HFF-Myc (cell line): ENCODE measurements around the gene CC2D2A.

Experiments
- DNase-seq: peaks from one replicate; pipeline ENCODE4 v3.0.0-alpha.2; 2011; ENCODE audit warnings: low read depth; ENCODE audit errors: extremely low read depth
- H3K4me3 ChIP-seq: replicated peaks from 2 replicates; pipeline ENCODE4 v1.5.1; 2011; ENCODE audit warnings: low read depth, mild to moderate bottlenecking, control low read depth, low read length
- TF ChIP-seq, protein P1 (sequence below): IDR thresholded peaks from 2 replicates; pipeline ENCODE4 v1.5.1; 2012; ENCODE audit warnings: mild to moderate bottlenecking, low read depth, low read length, control low read depth; ENCODE audit errors: missing control alignments

The CC2D2A gene

DNA sequence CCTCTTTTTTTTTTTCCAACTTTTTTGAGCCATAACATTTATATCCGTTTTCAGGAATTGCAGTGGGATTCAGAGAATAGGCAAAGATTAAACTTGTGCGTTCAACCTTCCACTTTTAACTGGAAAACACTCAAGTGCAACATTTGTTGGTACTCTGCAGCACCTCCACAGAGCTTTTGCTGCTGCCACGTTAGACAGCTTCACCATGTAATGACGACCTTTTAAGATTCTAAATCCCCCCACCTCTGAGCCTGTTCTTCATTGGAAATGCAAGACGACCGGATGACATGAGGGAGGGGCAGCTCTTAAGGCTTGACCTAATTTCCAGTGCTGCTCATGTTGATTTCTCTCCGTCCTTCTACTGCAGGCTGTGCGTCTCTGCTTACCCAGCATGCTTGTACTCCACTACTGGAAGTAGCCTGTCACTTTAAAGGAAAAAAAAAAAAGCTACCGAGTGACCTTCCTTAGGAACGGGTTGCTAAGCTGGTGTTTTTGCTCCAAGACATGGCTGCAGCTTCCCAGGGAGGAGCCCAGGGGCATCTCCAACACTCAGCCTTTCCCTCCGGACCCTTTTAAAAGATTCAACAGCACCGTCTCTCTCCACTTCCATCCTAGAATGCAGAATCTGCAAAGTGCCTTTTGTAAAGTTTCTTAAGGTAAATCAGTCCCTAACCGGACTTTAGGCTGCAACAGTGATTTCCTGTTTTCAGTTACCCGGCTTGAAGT lies at the start of gene CC2D2A:
CC2D2A (plus strand) TSS at position 481 of the 726 bp plus-strand sequence. CDS start 6,051 bp downstream, outside the sequence.
- no peak for DNase-seq
- H3K4me3 ChIP-seq, result peak within 1 kb of the TSS; percentile 47
- TF ChIP-seq, protein P1, sequence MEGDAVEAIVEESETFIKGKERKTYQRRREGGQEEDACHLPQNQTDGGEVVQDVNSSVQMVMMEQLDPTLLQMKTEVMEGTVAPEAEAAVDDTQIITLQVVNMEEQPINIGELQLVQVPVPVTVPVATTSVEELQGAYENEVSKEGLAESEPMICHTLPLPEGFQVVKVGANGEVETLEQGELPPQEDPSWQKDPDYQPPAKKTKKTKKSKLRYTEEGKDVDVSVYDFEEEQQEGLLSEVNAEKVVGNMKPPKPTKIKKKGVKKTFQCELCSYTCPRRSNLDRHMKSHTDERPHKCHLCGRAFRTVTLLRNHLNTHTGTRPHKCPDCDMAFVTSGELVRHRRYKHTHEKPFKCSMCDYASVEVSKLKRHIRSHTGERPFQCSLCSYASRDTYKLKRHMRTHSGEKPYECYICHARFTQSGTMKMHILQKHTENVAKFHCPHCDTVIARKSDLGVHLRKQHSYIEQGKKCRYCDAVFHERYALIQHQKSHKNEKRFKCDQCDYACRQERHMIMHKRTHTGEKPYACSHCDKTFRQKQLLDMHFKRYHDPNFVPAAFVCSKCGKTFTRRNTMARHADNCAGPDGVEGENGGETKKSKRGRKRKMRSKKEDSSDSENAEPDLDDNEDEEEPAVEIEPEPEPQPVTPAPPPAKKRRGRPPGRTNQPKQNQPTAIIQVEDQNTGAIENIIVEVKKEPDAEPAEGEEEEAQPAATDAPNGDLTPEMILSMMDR, result no peak

DNA sequence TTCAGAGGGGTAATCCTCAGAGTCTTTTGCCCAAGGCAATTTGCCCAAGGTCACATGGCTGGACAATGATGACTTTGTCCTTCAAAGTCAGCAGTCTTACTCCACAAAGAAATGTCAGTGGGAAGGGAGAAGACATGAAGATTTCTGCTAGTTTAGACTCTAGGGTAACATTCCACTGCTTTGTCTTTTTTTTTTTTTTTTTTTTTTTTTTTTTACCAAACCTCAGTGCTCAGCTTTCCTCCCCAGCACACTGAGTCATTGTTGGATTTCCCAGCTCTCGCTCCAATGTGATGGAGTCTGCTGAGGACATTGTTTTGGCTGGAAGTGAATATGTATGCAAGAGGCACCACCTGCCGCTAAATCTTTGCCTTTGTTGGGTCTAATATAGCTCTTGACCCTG lies 49.0 kb upstream of the CC2D2A start:
- peak; percentile 17 for DNase-seq
- no peak overlapping the region for H3K4me3 ChIP-seq

DNA sequence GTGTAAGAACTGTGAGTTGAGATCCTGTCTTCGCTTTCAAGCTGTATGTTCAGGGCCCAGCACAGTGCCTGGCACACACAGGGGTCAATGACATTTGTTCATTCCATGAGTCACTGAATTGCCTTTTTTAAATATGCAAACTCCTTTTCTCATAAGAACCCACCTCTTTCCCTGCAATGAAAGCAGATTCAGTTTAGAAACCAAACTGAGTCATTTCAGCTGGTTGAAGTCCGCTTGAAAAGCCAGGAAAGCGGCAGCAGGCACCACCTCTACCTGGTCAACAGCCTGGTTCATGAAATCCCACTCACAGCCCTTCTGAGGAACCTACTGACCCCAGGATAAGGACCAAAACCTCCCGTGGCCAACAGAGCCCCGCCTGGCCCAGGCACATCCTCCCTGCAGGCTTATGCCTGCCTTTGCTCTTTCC lies 46.4 kb upstream of the CC2D2A start:
- no peak for DNase-seq
- no peak overlapping the region for H3K4me3 ChIP-seq
- TF ChIP-seq, protein P1, result no peak

More for the DNA sequence above, 49.0 kb upstream of the CC2D2A start:
- TF ChIP-seq, protein P1, result no peak

DNA sequence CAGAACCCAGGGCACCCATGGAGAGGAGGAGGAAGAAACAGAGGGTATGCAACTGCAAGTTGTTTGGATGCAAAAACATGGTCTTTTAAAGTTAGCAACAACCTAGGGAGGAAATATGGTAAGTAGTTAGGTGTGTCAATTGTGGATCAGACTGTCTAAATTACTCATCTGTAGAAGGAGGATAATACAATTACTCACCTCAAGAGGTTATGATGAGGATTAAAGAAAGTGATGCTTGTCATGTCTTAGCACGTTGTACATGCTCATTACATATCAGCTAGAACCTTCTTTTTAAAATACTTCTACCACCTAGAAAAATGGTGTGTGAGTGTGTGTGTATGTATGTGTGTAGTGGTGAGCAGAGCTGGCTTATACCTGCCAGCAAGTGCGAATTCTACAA lies 44.2 kb upstream of the CC2D2A start:
- TF ChIP-seq, protein P1, result no peak
- H3K4me3 ChIP-seq, result no peak overlapping the region
- no peak for DNase-seq

DNA sequence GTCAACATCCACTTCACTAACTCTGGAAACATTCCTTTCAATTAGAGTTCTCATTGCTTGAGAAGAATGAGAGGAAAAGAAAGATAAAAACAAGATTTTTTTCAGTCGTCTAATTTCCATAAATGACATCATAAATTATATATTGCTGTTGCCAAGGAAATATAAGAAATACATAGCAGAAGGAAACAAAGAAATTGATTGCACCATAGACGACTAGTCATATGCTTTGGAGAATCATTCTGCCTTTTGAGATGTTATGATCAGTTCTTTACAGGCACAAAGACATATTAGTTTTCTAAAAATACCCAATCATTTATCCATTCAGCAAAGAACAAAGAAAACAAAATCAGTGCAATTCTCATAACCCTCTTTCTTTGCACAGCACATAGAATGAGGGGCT lies 42.5 kb upstream of the CC2D2A start:
- DNase-seq, result no peak
- TF ChIP-seq, protein P1, result no peak
- H3K4me3 ChIP-seq, result no peak overlapping the region

DNA sequence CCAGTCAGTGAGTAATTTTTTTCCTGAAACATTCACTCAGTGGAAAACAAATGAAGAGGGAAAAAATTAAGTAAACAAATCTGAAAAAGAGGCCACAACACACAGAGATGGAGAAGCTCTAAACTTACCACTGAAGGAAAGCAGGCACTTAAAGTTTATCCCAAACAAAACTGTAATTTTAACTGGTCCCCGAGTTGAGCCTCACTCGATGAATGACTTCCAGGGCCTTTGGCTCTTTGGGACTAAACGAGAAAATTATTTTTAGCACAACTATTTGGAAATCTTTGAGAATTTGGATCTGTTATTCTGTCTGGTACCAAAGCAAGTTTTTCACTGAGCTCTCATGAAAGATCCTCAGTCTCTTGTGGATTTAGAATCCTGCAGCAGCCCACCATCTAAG lies 42.0 kb upstream of the CC2D2A start, which contains the start of gene C1QTNF7:
C1QTNF7 (plus strand) TSS at position 333 of the 400 bp plus-strand sequence. CDS start 7,711 bp downstream, outside the sequence.
- TF ChIP-seq, protein P1, result no peak
- DNase-seq, result no peak
- H3K4me3 ChIP-seq, result no peak within 1 kb of the TSS
